WERI-Rb-1 (cell line): Measurements from ENCODE around the gene TNF.

Source experiments
- DNase-seq: peaks from one replicate; pipeline ENCODE4 v3.0.0-alpha.2; 2020
- H3K27ac ChIP-seq: fragments of 250-450 bp; sonication (Bioruptor Pico); 2 replicates; pipeline ENCODE4 v1.5.1; 2020; ENCODE audit warnings: mild to moderate bottlenecking, moderate library complexity
- H3K27me3 ChIP-seq: fragments of 250-450 bp; sonication (Bioruptor Pico); 2 replicates; pipeline ENCODE4 v1.5.1; 2021; ENCODE audit warnings: mild to moderate bottlenecking, low read depth, moderate library complexity; ENCODE audit not compliant: insufficient read depth, severe bottlenecking
- H3K36me3 ChIP-seq: fragments of 250-450 bp; sonication (Bioruptor Pico); 2 replicates; pipeline ENCODE4 v1.5.1; 2020; ENCODE audit warnings: mild to moderate bottlenecking, moderate library complexity
- H3K4me3 ChIP-seq: 2 replicates; pipeline ENCODE4 v1.5.1; 2011; ENCODE audit warnings: low read depth, mild to moderate bottlenecking, control low read depth, low read length
- H3K9me3 ChIP-seq: fragments of 250-450 bp; sonication (Bioruptor Pico); 2 replicates; pipeline ENCODE4 v1.5.1; 2021; ENCODE audit warnings: mild to moderate bottlenecking, moderate library complexity; ENCODE audit not compliant: severe bottlenecking
- CTCF ChIP-seq: IDR thresholded peaks from 2 replicates; pipeline ENCODE4 v1.5.1; 2011; ENCODE audit warnings: low read depth, mild to moderate bottlenecking, control low read depth, inconsistent platforms, low read length

The TNF gene

GRCh38 chr6:31626952-31627351, 51.6 kb downstream of the TNF start:
- DNase-seq, result no peak
- H3K4me3 ChIP-seq, result no peak overlapping the region
- H3K27ac ChIP-seq, result no peak overlapping the region
- H3K9me3 ChIP-seq, result no peaks in the 10 kb centered on the region
- H3K27me3 ChIP-seq, result no peaks in the 10 kb centered on the region
- H3K36me3 ChIP-seq, result peaks cover 100% of the 10 kb centered on the region
- TF ChIP-seq CTCF, result no peak

GRCh38 chr6:31627690-31628287, 52.4 kb downstream of the TNF start:
- Histone ChIP-seq H3K27me3 (no peaks in the 10 kb centered on the region), H3K4me3 (no peak overlapping the region), H3K9me3 (no peaks in the 10 kb centered on the region), H3K27ac (no peak overlapping the region), H3K36me3 (peaks cover 100% of the 10 kb centered on the region)
- TF ChIP-seq CTCF, result no peak
- no peak for DNase-seq
